ENCODE data around the gene NGB. TPM values are rescaled to one million over a fixed set of nuclear protein-coding genes. Genes with fewer than 3 reads are reported as not detected.

Gene NGB
- total RNA-seq, 1 experiment from 2014 or later: not detected

- Mint-ChIP-seq H3K9me3 (ENCODE audit: low read depth, unreplicated experiment) (no peaks in the 10 kb centered on the region), H3K27ac (ENCODE audit: unreplicated experiment) (no peak overlapping the region), H3K36me3 (ENCODE audit: insufficient read depth, unreplicated experiment) (no peaks in the 10 kb centered on the region), H3K4me3 (ENCODE audit: low read depth, unreplicated experiment) (no peak overlapping the region), H3K4me1 (ENCODE audit: low read depth, unreplicated experiment) (no peaks in the 10 kb centered on the region), H3K27me3 (ENCODE audit: unreplicated experiment) (peaks cover 84% of the 10 kb centered on the region)
- no TSS peak for BruUV-seq (replicated peaks)
- TF ChIP-seq CTCF (IDR thresholded peaks at IDR 0.05; ENCODE audit: unreplicated experiment): no peak
- no peak for DNase-seq
- intact Hi-C loops (cut with micrococcal nuclease; ENCODE audit: unreplicated experiment): no loop called here
- CTCF ChIA-PET: no interaction called here
These were observed 28.3 kb downstream of the NGB start for GRCh38 chr14:77242752-77243151.

GRCh38 chr14:77241955-77242354 is 29.1 kb downstream of the NGB start:
- H3K27me3 Mint-ChIP-seq (ENCODE audit: unreplicated experiment): peaks cover 90% of the 10 kb centered on the region
- H3K36me3 Mint-ChIP-seq (ENCODE audit: insufficient read depth, unreplicated experiment): no peaks in the 10 kb centered on the region
- H3K9me3 Mint-ChIP-seq (ENCODE audit: low read depth, unreplicated experiment): no peaks in the 10 kb centered on the region
- no peak overlapping the region for H3K4me3 Mint-ChIP-seq (ENCODE audit: low read depth, unreplicated experiment)
- DNase-seq: no peak
- H3K4me1 Mint-ChIP-seq (ENCODE audit: low read depth, unreplicated experiment): no peaks in the 10 kb centered on the region
- TF ChIP-seq CTCF (IDR thresholded peaks at IDR 0.05; ENCODE audit: unreplicated experiment): no peak
- CTCF ChIA-PET: interaction anchor here (1.0 kb wide), 1 partner anchor 15 kb away, joined by 3 read pairs; no protein-coding TSS in a partner anchor
- H3K27ac Mint-ChIP-seq (ENCODE audit: unreplicated experiment): no peak overlapping the region
- intact Hi-C loops (cut with micrococcal nuclease; ENCODE audit: unreplicated experiment): no loop called here
- BruUV-seq (replicated peaks): no TSS peak

DNA sequence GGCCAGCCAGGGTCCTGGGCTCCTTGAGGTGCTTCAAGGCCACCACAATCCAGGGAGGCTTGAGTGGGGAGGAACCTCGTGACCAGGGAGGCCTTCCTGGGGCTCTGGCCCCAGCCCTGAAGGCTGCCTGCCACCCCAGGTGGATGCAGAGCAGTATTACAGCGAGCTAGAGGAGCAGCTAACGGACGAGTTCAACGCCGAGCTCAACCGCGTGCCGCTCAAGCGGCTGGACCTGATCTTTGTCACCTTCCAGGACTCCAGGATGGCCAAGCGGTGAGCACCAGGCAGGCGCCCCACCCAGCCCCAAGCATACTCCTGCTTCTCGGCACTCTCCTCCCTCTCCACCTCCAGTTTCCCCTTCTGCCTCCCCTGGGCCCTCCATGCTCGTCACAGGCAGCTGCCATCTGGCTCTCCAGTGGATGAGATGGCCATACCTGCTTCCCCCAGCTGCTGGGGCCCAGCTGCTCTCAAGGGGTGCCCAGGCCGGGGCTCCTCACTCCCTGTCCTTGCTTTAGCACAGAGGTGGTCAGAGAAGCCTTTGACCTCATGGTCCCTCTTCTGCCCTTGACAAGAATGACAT is 30.6 kb downstream of the NGB start:
- CTCF ChIA-PET: interaction anchor here (0.9 to 1.2 kb wide), 2 partner anchors 10 to 27 kb away, joined by 5 to 10 read pairs; no protein-coding TSS in a partner anchor
- Mint-ChIP-seq H3K9me3 (ENCODE audit: low read depth, unreplicated experiment) (no peaks in the 10 kb centered on the region), H3K27ac (ENCODE audit: unreplicated experiment) (no peak overlapping the region), H3K36me3 (ENCODE audit: insufficient read depth, unreplicated experiment) (no peaks in the 10 kb centered on the region), H3K4me1 (ENCODE audit: low read depth, unreplicated experiment) (no peaks in the 10 kb centered on the region), H3K27me3 (ENCODE audit: unreplicated experiment) (peaks cover 80% of the 10 kb centered on the region), H3K4me3 (ENCODE audit: low read depth, unreplicated experiment) (no peak overlapping the region)
- TF ChIP-seq CTCF (IDR thresholded peaks at IDR 0.05; ENCODE audit: unreplicated experiment): no peak
- DNase-seq: no peak
- no TSS peak for BruUV-seq (replicated peaks)
- intact Hi-C loops (cut with micrococcal nuclease; ENCODE audit: unreplicated experiment): no loop called here

GRCh38 chr14:77239412-77239811 is 31.6 kb downstream of the NGB start:
- no peaks in the 10 kb centered on the region for H3K36me3 Mint-ChIP-seq (ENCODE audit: insufficient read depth, unreplicated experiment)
- BruUV-seq (replicated peaks): no TSS peak
- H3K4me1 Mint-ChIP-seq (ENCODE audit: low read depth, unreplicated experiment): no peaks in the 10 kb centered on the region
- peaks cover 74% of the 10 kb centered on the region for H3K27me3 Mint-ChIP-seq (ENCODE audit: unreplicated experiment)
- H3K9me3 Mint-ChIP-seq (ENCODE audit: low read depth, unreplicated experiment): no peaks in the 10 kb centered on the region
- CTCF ChIA-PET: no interaction called here
- H3K4me3 Mint-ChIP-seq (ENCODE audit: low read depth, unreplicated experiment): no peak overlapping the region
- no peak overlapping the region for H3K27ac Mint-ChIP-seq (ENCODE audit: unreplicated experiment)
- DNase-seq: no peak
- no peak for TF ChIP-seq CTCF (IDR thresholded peaks at IDR 0.05; ENCODE audit: unreplicated experiment)
- intact Hi-C loops (cut with micrococcal nuclease; ENCODE audit: unreplicated experiment): no loop called here

All from Calu3 (cell line).